GM13977 (cell line): ENCODE data around the gene OR52I2.

Experiments
- DNase-seq: peaks from one replicate; pipeline ENCODE4 v3.0.0; 2012; ENCODE audit warnings: low spot score
- CTCF ChIP-seq: IDR thresholded peaks from 2 replicates; pipeline ENCODE4 v1.5.1; 2012; ENCODE audit warnings: mild to moderate bottlenecking, control low read depth; ENCODE audit not compliant: insufficient read depth; ENCODE audit errors: extremely low read depth, missing control alignments
- in situ Hi-C: fragments of 300-500 bp; cut with MboI; formaldehyde crosslinking; loops from one replicate; pipeline ENCODE4 v1.12.0; 2022; ENCODE audit warnings: low sequenced_read_pairs, low pct_unique_long_range_greater_than_20kb, mixed read lengths, inconsistent platforms; ENCODE audit not compliant: unreplicated experiment

The OR52I2 gene

GRCh38 chr11:4641501-4641900, 60.0 kb downstream of the OR52I2 start:
- in situ Hi-C loops, result loop anchor here (25.0 kb wide), 1 partner anchor 346 kb away; the partner anchor contains the start of gene OR51L1
- no peak for TF ChIP-seq CTCF
- DNase-seq, result no peak

GRCh38 chr11:4642043-4642442, 60.5 kb downstream of the OR52I2 start:
- in situ Hi-C loops, result loop anchor here (25.0 kb wide), 1 partner anchor 345 kb away; the partner anchor contains the start of gene OR51L1
- DNase-seq, result no peak
- no peak for TF ChIP-seq CTCF
